DOHH2 (cell line): ENCODE measurements around the gene UMODL1.

Experiments used
- CTCF ChIP-seq: fragments of 200-600 bp; sonication (generic); IDR thresholded peaks from one replicate; pipeline ENCODE4 v1.5.1; 2014; ENCODE audit warnings: antibody characterized with exemption, mild to moderate bottlenecking, low read depth, low read length; ENCODE audit not compliant: poor library complexity, severe bottlenecking
- EZH2phosphoT487 ChIP-seq: fragments of 200-600 bp; sonication (generic); IDR thresholded peaks from 2 replicates; pipeline ENCODE4 v1.6.1; 2017; ENCODE audit warnings: borderline replicate concordance, mild to moderate bottlenecking, antibody characterized with exemption, low read length, moderate library complexity, mixed read lengths

GRCh38 chr21:42062236-42063022 lies 8.7 kb upstream of the UMODL1 start:
- TF ChIP-seq CTCF (no peak), EZH2phosphoT487 (no peak)
